ENCODE results near the gene RHEBL1.

- TF ChIP-seq CTCF (IDR thresholded peaks at IDR 0.05; ENCODE audit: control extremely low read depth in 1 of 3, insufficient read depth in 1 of 3, low read depth in 1 of 3, low read length in 3 of 3) = peak; percentile 49 to 60 (median 56)
- TF ChIP-seq POLR2A (IDR thresholded peaks at IDR 0.05; ENCODE audit: control extremely low read depth in 1 of 2, low read depth in 2 of 2, low read length in 2 of 2) = no peak
- TF ChIP-seq CHD7 (IDR thresholded peaks at IDR 0.05; ENCODE audit: insufficient replicate concordance, low read length) = no peak
- no peak for TF ChIP-seq JUN (IDR thresholded peaks at IDR 0.05; ENCODE audit: low read depth, low read length)
- TF ChIP-seq ATF3 (IDR thresholded peaks at IDR 0.05; ENCODE audit: insufficient read depth, low read depth, low read length) = no peak
- no peak for TF ChIP-seq CBX5 (IDR thresholded peaks at IDR 0.05; ENCODE audit: low read depth, low read length)
- TF ChIP-seq EZH2 (IDR thresholded peaks at IDR 0.05; ENCODE audit: low read depth, low read length, severe bottlenecking) = no peak
- TF ChIP-seq SIN3A (conservative IDR thresholded peaks at IDR 0.05 in 1 of 2, IDR thresholded peaks at IDR 0.05 in 1 of 2; ENCODE audit: low read depth in 1 of 2, low read length in 2 of 2) = no peak
- no peak for TF ChIP-seq ZNF274 (IDR thresholded peaks at IDR 0.05; ENCODE audit: borderline replicate concordance, extremely low read depth, low read length)
Measured at GRCh38 chr12:49019443-49020324, 50.1 kb downstream of the RHEBL1 start.

Measured in H1 (cell line).